HS-5 (cell line): ENCODE measurements around the gene RAB42.
"Not testable (repeated sequence)": the region's sequence is repeated elsewhere in the genome, so short reads cannot be mapped to it uniquely, and the experiment has no call there.

Experiments used
- DNase-seq: peaks from one replicate; pipeline ENCODE4 v3.0.0-alpha.2; 2012; ENCODE audit warnings: low read depth

Gene RAB42, protein sequence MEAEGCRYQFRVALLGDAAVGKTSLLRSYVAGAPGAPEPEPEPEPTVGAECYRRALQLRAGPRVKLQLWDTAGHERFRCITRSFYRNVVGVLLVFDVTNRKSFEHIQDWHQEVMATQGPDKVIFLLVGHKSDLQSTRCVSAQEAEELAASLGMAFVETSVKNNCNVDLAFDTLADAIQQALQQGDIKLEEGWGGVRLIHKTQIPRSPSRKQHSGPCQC

DNA sequence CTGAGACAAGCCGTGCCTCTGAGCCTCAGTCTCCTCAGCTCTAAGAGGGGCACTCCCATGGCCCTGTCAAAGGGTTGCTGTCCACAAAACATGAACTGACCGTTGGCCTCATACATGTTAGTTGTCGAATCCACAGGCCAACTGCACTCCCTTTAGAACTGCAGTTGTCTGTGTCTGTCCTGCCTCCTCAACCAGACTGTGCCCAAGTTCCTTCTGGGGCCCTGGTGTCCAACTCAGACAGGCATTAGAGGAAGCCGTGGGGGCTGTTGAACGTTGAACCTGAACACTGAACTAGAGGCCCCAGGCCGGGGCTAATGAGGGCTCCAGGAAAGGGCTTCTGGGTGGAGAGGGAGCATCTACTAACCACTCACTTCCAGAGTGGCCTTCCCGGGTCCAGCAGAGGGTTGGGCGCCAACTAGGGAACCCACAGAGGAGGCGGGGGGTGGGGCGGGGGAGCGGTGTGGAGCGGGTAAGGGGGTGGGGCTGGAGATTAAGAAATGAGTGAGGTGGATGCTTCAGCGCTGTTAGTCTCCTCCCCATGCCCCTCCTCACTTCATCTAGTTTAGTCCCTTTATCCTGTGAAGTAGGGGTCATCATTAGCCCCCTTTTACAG lies at the start of gene RAB42:
Gene RAB42 (plus strand): TSS at position 558 of the 613 bp plus-strand sequence. CDS start 247 bp downstream, outside the sequence.
- DNase-seq = no peak

DNA sequence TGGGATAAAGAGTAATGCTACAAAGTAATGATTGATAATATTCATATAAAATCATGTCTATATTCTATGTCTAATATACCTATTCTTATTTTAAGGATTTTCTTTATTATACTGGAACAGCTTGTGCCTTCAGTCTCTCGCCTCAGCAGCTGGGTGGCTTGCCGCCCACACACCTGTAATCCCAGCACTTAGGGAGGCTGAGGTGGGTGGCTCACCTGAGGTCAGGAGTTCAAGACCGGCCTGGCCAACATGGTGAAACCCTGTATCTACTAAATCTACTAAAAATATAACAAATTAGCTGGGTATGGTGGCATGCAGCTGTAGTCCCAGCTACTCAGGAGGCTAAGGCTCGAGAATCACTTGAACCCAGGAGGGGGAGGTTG lies 46.8 kb upstream of the RAB42 start:
- DNase-seq = no peak

DNA sequence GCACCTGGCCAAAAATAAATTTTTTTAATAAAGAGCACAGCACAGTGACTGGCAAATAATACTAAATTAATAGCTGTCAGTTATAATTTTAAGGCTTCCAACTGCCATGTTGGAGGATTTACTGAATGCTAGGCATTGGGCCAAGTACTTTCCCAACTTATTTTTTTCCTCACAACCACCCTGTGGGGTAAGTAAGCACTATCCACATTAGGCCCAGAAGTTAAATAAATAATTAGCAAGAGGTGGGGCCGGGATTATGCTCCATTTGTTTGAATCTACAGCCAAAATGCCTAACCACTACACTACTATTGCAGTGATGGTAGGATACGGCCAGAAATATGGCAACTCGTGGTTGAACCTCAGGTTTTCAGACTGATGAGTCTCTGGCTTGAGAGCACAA lies 43.7 kb upstream of the RAB42 start:
- DNase-seq = no peak

DNA sequence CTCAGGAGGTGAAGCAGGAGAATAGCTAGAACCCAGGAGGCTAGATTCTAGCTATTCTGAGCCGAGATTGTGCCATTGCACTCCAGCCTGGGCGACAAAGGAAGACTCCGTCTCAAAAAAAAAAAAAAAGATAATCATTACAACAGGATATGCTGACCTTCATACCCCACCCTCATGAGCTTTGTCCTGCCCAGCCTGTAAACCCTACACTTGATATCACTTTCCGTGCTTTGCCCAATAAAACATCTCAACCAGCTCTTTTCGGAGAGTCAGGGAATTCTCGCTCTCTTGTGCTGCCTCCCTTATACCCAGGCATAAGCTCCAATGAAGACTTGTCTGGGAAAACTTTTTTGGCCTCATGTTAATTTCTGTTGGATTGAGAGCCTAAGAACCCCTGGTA lies 40.7 kb upstream of the RAB42 start:
- no peak for DNase-seq

DNA sequence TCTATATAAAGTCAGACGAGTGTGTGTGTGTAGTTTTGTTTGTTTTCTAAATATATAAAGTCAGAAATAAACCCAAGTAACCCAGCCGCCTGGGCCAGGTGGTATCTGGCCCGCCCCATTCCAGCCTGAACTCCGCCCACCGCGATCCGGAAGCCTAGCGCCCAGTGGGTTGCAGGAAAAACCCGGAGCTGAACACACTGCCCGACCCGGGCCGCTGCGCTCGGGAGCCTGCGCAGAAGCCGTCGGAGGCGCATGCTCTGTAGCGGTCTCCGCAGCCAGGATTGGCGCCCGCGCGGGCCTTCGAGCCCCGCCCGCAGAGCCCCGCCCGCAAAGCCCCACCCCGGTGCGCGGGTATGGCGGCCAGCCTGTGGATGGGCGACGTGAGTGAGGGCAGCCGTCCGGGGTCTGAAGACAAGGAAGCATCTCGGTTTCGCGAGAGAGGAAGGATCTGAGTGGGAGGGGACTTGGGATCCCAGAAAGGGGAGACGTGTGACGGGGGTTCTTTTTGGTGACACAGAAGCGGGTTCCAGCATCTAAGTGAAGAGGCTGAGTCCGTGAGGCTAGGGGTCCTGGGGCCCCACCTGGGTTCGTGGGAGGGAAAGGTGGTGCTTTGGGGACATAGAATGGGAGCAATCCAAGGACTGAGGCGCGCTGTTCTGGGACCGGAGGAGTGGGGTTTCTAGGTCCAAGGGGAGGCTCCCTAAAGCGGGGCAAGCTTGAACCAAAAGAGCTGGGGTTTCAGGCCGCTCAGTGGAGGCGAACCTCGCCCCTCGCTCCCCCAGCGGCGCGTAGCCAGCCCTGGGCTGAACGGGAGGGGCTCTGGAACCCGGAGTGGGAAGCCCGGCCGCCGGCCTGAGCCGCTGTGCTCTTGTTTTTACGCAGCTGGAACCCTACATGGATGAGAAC lies 39.1 kb upstream of the RAB42 start, which contains the start of gene TRNAU1AP:
Gene TRNAU1AP (plus strand): TSS at position 328 of the 906 bp plus-strand sequence. CDS start 26 bp downstream, at position 354.
- DNase-seq = peak; percentile 77

DNA sequence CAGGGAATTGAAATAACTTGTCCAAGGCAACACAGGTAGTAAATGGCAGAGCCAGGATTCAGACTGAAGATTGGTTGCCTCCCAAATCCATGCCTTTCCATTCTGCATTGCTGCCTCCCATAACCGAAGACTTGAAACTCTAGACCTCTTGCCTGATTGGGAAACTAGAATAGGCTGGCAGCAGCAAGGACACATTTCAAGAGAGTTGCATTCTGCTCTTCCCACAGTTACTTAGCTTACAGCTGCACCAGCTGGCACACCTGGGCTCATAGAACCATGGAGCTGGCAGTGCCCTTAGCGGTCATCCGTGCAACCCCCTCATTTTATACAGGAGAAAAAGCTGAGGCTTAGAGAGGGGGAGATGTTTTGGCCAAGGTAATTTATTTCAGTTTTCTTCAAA lies 31.2 kb upstream of the RAB42 start:
- no peak for DNase-seq

DNA sequence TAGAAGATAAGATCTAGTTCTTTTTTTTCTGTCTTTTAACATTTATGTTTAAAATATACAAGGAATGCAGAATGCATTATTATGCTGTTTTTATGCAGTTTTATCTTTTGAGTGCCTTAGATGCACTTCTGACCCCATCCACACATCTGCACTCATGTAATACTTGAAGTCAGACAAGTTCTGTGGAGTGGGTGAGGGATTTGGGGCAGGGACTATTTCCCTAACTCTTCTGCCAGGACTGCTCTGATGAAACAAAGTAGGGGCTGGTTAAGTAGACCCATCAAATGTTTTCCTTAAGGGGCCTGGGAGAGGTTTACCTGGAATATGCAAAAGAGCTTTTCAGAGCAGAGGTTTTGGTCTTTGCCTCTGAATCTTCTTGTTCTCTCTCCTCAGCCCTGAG lies 27.8 kb upstream of the RAB42 start:
- no peak for DNase-seq

DNA sequence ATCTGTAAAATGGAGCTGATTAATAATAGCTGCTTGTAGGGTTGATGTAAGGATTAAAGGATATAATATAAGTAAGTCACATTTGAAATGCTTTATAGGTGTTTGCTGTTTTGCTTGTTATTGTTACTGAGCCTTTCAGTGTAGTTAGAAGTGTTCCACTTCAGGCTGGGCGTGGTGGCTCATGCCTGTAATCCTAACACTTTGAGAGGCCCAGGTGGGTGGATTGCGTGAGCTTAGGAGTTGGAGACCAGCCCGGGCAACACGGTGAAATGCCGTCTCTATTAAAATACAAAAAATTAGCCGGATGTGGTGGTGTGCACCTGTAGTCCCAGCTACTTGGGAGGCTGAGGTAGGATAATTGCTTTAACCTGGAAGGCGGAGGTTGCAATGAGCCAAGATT lies 27.0 kb upstream of the RAB42 start:
- DNase-seq = no peak

DNA sequence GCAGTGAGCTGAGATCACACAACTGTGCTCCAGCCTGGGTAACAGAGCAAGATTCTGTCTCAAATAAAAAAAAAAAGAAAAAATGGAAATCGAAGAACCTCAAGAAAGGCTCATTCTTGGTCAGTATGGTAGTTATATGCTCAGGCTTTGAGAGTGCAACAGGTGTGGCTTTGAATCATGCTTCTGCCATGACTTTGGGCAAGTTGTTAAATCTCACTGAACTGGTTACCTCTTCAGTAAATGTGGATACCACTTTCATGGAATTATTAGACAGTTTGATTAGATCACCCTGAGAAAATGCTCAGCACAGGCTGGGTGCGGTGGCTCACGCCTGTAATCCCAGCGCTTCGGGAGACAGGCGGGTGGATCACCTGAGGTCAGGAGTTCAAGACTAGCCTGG lies 26.3 kb upstream of the RAB42 start:
- DNase-seq = no peak

DNA sequence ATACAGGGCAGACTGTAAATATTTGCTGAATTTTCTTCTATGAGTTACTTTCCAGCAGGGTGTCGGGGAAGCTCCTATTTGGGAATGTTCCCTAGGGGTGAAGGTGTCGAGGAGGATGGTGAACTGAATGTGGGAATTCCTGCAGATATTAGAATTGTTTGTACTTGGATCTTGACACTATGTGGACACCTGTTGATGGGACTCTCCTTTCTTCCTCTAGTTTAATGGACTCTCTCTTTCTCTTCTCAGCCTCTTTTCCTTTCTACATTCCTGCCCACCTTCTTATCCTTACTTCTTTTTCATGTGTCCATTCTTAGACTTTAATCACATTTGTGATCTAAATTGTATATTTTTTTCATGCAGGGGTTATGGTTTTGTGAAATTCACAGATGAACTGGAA lies 25.1 kb upstream of the RAB42 start:
- no peak for DNase-seq

DNA sequence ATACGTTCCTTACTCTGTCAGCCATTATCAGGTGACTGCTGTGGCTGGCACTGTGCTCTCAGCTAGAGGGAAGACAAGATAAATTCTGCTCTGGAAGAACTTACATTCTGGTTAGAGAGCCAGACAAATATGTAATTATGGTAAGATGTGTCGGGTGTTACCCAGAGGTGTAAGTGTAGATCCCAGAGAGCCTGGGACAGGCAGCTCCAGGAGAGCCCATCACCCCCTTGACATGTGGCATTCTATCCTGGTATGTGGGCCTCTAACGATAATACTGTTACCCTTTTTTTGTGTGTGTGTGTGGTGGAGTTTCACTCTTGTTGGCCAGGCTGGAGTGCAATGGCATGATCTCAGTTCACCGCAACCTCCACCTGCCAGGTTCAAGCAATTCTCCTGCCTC lies 20.2 kb upstream of the RAB42 start:
- no peak for DNase-seq

DNA sequence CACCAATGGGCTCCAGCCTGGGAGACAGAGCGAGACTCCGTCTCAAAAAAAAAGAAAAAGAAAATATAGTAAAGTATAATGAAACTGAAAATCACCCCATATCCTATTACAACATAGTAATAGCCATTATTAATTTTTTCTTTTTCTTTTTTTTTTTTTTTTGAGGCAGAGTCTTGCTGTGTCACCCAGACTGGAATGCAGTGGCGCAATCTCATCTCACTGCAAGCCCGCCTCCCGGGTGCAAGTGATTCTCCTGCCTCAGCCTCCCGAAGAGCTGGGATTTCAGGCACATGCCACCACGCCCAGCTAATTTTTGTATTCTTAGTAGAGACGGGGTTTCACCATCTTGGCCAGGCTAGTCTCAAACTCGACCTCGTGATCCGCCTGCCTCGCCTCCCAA lies 19.2 kb upstream of the RAB42 start:
- not testable (repeated sequence) for DNase-seq

DNA sequence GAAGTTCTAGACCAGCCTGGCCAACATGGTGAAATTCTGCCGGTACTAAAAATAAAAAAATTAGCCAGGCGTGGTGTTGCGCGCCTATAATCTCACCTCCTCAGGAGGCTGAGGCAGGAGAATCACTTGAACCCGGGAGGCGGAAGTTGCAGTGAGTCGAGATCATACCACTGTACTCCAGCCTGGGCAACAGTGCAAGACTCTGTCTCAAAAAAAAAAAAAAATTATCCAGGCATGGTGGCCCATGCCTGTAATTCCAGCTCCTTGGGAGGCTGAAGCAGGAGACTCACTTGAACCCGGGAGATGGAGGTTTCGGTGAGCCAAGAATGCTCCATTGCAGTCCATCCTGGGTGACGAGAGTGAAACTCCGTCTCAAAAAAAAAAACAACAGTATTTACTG lies 18.5 kb upstream of the RAB42 start:
- no peak for DNase-seq

DNA sequence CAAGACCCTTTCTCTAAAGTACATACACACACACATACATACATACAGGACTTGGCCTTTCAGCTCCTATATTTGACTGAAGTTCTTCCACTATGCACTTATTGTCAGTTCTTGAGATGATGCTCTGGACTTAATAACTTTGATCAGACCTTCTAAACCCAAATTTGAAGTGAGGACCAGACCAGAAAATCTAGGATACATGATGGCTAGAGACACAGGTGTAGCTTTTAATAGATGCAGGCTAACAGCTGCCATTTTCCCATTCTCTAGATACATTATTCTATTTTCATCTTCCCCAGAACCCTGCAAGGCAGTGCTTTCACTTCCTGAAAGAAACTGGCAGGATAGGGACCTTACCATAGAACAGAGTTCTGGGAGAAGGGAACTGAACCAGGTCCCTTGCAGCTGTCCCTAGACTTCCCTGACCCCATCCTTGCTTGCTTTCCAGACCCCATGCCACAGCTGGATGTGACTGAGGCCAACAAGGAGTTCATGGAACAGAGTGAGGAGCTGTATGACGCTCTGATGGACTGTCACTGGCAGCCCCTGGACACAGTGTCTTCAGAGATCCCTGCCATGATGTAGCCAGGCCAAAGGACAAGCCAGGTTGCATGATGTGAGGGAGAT lies 14.9 kb upstream of the RAB42 start:
- no peak for DNase-seq

DNA sequence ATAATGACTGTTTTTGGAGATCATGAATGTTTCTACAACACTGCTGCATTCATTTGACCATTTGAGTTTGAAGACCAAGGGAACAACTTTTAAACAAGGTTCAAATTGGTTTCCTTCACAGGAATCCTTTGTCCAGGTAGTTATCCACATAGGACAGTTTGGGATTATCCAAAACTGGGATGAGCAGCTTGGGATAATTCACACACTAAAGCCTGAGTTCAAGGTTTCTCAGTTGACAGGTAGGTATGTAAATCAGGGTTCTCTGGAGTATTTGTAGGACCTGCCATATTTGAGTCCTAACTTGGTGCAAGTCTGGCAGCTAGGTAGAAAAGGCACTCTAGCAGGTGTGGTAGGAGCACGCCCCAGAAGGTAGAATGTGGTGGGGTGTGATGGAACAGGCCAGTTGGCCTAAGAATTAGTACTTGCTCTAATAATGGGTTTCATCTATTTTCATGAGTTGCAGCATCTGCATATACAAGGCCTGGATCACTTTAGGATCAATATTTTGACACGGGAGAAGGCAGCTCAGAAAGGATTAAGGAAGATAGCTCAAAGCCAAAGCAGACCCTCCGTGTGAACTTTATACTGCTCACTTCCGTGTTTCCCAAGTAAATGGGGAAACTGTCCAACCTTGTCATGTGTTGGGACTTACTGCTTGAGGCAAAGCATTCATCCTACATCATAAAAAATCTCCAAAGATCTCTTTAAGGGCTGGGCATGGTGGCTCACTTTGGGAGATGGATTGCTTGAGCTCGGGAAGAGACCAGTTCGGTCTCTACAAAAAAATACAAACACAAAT lies 14.1 kb upstream of the RAB42 start:
- DNase-seq = no peak

DNA sequence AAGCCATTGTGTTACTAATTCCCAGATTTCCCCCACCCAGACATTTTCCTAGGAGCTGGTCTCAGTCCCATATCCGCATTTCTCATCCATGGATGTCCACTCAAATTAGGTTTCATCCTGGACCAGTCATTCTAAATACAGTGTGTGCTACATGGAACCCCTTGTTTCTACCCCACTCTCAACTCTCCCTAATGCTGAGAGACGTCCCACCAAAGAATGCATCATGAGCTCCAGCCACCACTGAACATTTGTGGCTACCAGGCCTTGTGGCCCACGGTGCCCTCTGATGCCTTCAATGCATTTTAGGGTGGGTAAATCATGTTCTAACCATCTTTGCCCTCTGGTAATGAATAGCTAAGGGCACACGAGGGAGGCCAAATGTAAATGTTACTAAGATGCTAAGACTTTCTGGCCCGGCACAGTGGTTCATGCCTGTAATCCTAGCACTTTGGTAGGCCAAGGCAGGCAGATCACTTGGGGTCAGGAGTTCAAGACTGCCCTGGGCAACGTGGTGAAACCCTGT lies 13.3 kb upstream of the RAB42 start:
- DNase-seq = no peak

DNA sequence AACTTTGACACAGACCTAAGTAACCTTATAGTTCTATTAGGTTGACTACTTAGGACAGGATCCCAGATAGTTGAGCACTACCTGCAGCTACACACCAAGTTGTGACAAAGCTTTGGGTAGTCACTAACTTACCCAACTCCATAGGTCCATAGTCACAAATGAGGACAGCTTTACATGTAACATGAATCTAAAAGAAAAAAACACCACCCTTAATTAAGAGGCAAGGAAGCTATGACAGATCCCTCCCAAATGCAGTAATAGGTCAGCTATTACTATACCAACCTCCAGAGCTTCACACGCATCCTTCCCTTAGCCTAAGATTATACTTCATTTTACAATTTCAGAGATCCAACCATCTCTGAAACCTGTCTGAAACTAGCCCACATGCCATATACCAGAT lies 12.7 kb upstream of the RAB42 start:
- no peak for DNase-seq

DNA sequence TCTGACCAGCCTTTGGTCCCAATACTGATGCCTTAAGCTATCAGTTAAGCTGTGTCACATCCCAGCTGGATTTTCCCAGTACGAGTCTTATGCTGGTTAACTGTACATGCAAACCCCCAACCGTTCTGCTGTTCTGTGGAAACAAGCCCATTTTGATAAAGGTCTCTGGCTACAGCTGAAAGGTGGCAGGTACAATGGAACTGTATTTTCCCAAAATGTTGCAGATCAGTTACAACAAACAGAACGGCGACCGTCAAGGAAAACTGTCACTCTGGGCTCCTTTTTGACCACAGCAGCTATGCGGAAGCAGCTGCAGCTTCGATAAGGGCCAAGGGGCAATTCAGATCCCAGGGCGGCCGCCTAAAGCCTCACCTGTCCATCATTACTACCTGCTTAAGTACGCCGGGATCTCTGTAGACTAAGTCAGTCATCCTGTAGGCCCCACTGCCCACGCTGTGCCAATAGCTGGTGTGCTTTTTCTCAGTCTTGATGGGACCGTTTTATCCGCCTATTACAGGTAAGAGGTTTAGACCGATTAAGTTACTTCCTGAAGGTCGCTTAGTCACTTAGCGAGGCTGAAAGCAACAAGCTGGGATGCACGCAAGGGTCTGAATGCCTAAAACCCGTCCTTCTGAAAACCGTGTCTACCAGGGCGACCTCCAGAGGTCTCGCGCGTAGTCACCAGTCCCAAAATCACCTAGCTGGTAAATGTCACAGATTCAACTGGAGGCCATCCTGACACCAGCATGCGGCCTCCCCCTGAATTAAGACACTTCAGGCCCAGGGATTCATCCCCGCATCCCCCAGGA lies 11.1 kb upstream of the RAB42 start:
- DNase-seq = no peak

DNA sequence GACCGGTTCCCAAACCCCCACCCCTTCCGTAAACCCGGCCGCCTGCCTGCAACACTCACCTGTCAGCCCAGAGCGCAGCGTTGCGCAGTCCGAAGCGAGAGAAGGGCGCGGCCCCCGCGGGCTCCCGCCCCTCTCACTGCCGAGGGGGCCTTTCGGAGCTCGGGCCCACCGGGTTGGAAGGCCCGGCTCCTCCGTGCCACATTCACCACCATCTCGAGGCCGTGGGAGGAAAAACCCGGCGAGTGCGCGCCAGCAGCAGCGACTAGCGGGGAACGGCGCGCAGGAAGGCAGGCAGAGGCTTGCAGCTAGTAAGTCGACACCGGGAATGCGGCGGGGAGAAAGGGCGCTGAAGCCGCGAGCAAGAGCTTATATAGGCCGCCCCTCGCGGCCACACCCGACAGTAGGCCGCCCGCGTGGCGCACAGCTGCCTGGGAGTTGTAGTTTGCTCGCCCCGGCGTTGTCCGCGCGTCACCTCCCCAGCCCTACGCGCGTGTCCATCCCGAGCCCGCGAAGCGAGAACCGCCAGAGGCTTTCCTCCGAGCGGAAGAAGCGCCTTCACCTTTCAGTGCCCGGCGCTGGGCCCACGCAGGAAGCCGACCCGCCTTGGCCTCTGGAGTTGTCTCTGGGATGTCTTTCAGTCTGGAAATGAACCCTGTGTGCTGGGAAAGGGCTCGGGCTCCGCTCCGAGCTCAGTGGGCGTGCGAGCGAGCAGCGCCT lies 10.4 kb upstream of the RAB42 start:
- DNase-seq = peak; percentile 83

DNA sequence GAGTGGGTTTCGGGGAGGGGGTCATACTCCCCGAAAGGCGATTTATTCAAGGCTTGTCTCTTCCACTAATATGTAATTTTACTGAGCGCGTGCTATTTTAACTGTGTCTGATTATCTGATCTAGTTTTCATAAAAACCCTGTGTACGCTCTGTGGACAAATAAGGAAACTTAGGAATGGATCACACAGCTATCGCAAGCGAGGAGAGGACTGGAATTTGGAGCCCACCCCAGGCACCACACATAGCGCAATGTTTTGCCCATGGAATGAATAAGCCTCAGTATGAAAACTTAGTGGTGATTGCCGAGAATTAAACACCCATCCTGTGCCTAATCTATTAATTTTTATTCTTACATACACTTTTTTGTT lies 9.8 kb upstream of the RAB42 start:
- DNase-seq = no peak
